NCI-H128 (cell line): ENCODE data around the gene ZMAT2.
"Not testable (repeated sequence)": the region's sequence is repeated elsewhere in the genome, so short reads cannot be mapped to it uniquely, and the experiment has no call there.

Experiments used
- DNase-seq: peaks from one replicate; lab custom pipeline; 2025; ENCODE audit not compliant: unreplicated experiment; lab: John Stamatoyannopoulos, UW

Gene ZMAT2

DNA sequence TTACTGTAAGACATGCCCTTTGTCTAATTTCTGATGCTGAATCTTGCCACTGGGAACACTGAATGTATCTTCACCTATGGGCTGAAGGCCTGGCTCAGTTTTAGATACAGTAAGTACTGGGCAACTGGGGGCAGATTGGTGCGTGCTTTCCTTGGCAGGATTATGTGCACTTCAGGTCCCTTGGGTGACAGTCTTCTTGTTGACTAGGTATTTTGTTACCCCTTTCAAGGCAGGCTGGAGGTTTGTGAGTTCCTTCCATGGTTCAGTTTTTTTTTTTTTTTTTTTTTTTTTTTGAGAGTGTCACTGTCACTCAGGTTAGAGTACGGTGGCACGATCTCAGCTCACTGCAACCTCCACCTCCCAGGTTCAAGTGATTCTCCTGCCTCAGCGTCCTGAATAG, 7.6 kb downstream of the ZMAT2 start:
- DNase-seq = no peak

DNA sequence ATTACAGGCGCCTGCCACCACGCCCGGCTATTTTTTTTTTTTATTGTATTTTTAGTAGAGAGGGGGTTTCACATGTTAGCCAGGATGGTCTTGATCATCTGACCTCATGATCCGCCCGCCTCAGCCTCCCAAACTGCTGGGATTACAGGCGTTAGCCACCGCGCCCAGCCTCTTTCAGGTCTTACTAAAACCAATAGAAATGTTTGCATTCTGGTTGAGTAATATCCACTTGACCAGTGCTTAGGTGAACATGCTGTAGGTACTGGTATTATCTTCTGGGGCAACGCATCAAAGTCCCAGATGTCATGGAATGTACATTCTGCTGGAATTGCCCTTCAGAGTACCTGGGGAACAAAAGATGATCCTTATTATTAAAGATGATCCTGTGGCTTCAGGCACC, 8.5 kb downstream of the ZMAT2 start:
- not testable (repeated sequence) for DNase-seq

DNA sequence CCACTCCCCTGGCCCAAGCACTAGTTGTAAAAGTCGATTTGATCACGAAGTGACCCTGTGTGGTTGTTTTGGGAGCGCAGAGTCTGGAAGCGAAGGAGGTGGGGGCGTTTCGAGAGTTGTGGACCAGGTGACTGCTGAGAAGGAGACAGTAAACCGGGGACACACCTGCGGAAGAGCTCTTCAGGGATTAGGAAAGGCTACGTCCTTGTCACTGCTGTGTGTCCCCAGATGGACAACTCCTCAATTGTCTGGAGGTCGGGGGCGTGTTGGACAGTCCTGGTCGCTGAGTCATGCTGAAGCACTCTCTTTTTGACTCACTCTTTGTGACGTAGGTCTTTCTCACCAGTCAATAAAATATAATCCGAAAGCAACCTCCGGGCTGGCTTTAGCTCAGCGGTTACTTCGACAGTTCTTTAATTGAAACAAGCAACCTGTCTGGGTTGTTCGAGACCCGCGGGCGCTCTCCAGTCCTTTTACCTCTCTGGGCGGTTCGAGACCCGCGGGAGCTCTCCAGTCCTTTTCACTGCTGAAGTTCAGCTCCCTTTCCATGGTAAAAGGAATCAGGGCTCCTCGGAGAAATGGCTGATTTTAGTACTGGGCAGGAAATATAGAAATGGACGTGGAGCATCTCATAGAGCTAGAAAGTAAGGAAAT, 10.8 kb downstream of the ZMAT2 start:
- DNase-seq = peak; percentile 26

DNA sequence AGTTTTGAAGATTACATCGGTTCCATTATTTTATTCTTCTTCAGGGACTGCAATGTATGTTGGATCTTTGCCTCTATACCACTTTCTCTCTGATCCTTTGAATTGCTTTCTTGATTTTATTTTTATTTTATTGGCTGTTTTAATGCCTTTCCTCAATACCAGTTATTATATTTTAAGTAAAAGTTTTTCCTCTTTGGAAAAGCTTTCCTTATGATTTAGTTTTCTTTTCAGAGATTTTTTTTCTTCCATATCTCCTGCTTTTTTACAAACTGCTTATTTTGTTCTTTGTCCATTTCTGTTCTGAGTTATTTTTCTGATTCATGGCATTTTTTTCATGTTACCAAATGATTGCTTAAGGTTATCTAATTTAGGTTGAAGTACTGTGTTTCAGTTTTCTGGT, 11.5 kb downstream of the ZMAT2 start:
- DNase-seq = no peak

DNA sequence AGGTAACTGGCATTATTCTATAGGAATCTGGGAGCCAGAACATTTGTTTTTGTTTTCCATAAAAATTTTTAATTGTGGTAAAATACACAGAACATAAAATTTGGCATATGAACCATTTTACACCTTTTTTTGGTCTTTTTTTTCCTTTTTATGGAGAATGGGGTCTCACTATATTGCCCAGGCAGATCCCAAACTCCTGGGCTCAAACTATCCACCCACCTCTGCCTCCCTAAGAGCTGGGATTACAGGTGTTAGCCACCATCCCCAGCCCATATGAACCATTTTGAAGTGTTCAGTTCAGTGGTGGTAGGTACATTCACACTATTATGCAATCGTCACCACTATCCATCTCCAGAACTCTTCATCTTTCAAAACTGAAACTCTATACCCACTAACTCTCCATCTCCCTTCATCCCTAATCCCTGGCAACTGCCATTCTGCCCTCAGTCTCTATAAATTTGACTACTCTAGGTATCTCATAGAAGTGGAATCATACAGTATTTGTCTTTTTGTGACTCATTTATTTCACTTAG, 13.4 kb downstream of the ZMAT2 start:
- no peak for DNase-seq

DNA sequence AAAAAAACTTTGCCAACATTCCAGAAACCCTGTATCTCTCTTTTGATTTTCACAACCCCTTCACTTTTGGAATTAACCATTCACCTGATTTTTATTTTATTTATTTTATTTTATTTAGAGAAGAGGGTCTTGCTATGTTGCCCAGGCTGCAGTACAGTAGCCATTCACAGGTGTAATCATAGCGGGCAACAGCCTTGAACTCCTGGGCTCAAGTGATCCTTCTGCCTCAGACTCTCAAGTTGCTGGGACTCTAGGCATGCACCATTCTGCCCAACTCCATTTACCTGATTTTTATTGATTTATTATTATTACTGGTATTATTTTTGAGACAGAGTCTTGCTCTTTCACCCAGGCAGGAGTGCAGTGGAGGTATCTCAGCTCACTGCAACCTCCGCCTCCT, 16.0 kb downstream of the ZMAT2 start:
- DNase-seq = not testable (repeated sequence)

DNA sequence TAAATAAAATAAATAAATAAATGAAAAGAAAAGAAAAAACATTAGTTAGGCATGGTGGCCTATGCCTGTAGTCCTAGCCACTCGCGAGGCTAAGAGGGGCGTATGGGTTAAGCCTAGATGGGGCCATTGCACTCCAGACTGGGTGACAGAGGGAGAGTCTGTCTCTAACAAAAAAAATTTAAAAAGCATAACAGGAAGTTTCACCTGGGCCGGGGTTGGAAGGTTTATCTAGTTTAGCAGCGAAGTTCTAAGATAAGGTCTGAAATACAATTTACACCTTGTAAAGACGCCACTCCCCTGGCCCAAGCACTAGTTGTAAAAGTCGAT, 18.0 kb downstream of the ZMAT2 start:
- no peak for DNase-seq

DNA sequence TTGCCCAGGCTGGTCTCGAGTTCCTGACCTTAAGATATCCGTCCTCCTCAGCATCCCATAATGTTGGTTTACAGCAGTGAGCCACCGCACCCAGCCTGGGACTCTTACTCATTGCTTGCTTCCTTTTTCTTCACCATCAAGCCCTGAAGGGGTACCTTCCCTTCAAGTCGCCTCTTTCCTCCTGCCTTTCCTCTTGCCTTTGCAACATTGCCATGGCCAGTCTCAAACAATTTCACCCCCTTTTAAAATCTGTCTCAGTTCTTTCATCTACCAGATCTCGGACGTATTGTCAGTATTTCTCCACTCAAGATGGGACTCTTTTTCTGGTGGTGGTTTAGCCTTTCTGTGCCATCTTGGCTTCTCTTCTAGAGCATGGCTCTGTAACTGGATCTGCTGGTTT, 20.5 kb downstream of the ZMAT2 start:
- not testable (repeated sequence) for DNase-seq

DNA sequence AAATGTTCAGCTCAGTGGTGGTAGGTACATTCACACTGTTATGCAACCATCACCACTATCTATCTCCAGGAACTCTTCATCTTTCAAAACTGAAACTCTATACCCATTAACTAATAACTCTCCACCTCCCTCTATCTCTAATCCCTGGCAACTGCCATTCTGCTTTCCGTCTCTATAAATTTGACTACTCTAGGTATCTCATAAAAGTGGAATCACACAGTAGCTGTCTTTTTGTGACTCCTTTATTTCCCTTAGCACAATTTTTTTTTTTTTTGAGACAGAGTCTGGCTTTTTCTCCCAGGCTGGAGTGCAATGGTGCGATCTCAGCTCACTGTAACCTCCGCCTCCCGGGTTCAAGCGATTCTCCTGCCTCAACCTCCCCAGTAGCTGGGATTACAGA, 21.1 kb downstream of the ZMAT2 start:
- not testable (repeated sequence) for DNase-seq

DNA sequence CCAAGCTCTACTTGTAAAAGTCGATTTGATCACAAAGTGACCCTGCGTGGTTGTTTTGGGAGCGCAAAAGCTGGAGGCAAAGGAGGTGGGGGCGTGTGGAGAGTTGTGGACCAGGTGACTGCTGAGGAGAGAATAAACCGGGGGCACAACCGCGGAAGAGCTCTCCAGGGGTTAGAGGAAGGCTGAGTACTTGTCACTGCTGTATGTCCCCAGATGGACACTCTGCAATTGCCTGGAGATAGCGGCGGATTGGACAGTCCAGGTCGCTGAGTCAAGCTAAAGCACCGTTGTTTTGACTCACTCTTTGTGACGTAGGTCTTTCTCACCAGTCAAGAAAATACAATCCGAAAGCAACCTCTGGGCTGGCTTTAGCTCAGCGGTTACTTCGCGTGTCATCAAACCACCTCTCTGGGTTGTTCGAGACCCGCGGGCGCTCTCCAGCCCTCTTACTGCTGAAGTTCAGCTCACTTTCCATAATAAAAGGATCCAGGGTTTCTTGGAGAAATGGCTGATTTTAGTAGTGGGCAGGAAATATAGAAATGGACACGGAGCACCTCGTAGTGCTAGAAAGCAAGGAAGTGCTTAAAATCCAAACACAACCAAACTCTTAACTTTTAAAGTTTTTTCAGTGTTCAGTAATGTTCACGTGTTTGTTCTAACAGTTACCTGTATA, 25.7 kb downstream of the ZMAT2 start:
- DNase-seq = no peak

DNA sequence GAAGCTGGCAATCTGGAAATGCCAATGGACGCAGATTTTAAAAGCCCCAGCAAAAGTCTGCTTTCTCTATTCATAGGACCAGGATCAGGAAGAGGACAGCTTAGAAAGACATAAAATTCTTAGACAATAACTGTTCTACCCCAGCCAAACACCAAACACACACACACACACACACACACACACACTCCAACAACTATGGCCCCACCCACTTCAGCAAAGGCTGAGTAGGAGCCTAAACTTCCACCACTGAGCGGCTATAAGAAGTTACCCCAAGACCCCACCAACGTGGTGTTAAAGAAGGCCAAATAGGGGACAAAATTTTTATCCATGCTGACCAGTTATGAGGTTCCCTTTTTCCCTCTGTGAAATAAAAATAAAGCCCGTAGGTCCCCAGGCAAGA, 32.9 kb downstream of the ZMAT2 start:
- DNase-seq = no peak

DNA sequence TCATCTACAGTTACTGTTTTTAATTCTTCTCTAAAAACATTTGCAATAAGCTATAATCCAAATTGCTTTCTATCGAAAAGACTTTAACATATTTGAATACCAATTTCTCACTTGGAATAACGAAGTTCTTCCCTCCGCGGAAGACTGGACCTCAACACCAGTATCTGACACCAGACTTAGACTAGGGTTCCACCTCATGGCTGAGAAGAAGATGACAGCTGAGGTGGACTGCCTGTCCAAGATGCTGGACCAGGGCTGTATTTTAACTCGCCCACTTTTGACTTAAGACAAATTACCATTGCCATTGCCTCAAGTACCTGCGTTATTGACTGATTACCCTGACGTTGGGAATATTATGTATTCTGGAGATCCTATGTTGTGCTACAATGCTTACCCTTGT, 34.1 kb downstream of the ZMAT2 start:
- DNase-seq = no peak

DNA sequence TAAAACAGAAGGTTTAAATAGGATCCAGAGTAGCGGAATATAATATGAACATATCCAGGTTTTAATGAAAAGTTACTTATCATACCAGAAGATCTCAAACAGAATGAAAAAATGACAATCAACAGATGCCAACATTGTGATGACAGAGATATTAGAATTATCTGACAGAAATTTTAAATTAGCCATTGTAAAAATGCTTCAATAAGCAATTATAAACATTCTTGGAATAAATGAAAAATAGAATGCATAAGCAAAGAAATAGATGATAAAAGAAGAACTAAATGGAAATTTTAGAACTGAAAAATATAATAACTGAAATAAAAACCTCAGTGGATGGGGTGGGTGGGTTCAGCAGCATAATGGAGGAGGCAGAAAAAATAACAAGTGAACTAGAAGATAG, 37.2 kb downstream of the ZMAT2 start:
- no peak for DNase-seq

DNA sequence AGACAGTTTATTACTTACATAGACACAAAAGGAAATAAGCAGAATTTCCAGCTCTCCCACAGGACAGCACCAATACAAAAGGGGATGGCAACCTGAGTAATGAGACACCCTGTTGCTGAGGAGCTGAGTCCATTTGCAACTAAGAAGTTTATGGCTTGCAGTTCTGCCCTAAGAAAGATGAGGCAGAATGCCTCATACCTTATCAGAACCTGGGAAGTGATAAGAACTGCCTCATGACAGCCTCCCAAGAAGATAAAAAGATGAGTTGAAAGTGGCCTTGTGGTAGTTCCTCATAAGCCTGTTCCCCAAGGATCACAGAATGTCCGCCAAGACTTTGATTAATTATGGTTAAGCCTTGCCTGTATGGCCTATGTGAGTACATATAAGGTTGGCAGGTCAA, 41.7 kb downstream of the ZMAT2 start:
- no peak for DNase-seq

DNA sequence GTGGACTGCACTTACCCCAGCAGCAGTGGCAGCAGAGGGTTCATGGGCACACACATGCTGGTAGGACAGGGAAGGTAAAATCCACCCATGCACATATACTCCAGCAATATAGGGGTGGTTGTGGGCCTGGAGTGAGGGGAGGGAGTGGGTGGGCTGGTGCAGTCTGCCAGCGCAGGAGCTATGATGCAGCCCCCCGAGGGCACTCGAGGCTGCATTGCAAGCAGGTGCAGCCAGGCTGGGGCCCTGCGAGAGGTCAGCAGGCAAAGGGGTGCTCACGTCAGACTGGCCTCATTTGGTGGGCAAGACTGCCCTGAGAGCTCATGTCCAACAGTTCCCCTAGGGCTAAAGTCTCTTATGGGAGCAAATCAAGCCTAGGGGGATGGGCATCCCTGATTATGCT, 53.3 kb downstream of the ZMAT2 start:
- DNase-seq = no peak
